ENCODE measurements around the gene ZFAND2A.

DNA sequence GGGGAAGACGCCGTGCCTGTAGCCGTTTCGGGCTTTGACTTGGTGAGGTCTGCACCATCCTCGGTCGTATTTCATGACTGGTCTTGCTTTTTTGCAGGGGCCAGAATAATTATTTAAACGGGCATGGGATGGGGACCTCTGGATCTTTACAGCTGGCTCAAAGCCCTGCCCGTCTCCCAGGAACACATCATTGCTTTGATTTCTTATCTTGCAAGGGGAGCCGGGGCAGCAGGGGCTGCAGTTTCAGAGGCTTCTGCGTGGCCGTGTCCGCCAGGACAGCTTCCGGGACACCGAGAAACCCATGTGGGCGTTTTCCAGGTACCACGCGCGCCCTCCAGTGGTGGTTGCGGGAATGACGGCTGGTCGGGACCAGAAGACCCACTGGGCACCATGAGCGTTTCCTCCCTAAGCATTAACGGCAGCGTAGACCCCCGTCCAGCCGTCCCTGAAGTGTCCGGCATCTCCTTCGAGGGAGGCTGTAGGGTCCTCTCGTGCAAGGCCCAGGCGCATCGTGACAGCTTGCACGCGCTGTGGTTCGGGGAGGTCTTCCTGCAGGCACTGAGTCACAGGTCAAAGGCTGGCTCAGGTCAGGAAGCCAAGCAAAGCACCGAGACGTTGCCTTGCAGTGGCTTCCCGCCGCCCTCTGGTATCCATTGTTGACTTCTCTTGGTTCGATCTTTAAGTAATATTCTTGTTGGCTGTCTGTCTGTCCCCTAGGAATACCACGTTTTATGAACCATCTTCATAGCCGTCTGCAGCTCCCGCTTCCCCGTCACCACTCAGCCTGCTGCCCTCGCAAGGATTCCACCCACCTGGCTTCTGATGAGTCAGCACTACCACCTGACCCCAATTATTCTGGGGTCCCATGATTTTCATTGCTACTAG, 16.2 kb upstream of the ZFAND2A start:
- TF ChIP-seq, protein P1, sequence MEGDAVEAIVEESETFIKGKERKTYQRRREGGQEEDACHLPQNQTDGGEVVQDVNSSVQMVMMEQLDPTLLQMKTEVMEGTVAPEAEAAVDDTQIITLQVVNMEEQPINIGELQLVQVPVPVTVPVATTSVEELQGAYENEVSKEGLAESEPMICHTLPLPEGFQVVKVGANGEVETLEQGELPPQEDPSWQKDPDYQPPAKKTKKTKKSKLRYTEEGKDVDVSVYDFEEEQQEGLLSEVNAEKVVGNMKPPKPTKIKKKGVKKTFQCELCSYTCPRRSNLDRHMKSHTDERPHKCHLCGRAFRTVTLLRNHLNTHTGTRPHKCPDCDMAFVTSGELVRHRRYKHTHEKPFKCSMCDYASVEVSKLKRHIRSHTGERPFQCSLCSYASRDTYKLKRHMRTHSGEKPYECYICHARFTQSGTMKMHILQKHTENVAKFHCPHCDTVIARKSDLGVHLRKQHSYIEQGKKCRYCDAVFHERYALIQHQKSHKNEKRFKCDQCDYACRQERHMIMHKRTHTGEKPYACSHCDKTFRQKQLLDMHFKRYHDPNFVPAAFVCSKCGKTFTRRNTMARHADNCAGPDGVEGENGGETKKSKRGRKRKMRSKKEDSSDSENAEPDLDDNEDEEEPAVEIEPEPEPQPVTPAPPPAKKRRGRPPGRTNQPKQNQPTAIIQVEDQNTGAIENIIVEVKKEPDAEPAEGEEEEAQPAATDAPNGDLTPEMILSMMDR (IDR thresholded peaks at IDR 0.05): peak; percentile 91 to 95 (median 94)
- TF ChIP-seq POLR2A (IDR thresholded peaks at IDR 0.05): no peak

Data from right lobe of liver (tissue), 4 donors.